Measurements from ENCODE around the gene ZNF724.

GRCh38 chr19:23241419-23241818 lies 8.8 kb downstream of the ZNF724 start:
- TF ChIP-seq CTCF (IDR thresholded peaks at IDR 0.05) (no peak), POLR2A (IDR thresholded peaks at IDR 0.05) (no peak)

All from esophagus squamous epithelium (tissue), 4 donors.